Measurements from ENCODE around the gene GPR45. TPM values are rescaled to one million over a fixed set of nuclear protein-coding genes. Genes with fewer than 3 reads are reported as not detected.
A peak's percentile ranks its signal among the peaks of the same experiment; 100 is the strongest.

GPR45 gene
- total RNA-seq, 1 experiment from 2014 or later, result not detected

DNA sequence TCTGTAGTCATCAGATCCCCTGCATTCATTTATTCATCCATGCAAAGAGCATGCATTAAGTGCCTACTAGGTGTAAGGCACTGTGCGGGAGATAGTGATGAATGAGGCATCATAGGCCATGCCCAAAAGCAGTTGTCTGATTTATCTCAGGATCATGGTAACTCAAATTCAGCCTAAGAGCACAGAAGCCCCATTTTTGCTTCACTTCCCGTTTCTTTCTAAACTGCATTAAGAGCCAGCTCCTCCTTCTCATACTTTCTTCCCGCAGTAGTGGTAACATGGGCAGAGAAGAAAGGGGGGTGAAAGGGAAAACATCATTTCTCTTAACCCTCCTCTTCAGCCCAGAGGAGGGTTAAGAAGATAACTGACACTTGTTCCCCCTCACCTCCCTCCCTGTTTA lies 2.9 kb downstream of the GPR45 start (continued):
- TF ChIP-seq SMAD3 (CRISPR knock-in tag; IDR thresholded peaks at IDR 0.05; ENCODE audit: borderline replicate concordance) (no peak), HMGA2 (CRISPR knock-in tag; IDR thresholded peaks at IDR 0.05) (no peak), ZNF121 (CRISPR knock-in tag; IDR thresholded peaks at IDR 0.05) (no peak), GABPB1 (CRISPR knock-in tag; IDR thresholded peaks at IDR 0.05) (no peak), RORB (CRISPR knock-in tag; IDR thresholded peaks at IDR 0.05) (no peak), SMAD4 (CRISPR knock-in tag; IDR thresholded peaks at IDR 0.05) (no peak)
- TF ChIP-seq, protein P1, sequence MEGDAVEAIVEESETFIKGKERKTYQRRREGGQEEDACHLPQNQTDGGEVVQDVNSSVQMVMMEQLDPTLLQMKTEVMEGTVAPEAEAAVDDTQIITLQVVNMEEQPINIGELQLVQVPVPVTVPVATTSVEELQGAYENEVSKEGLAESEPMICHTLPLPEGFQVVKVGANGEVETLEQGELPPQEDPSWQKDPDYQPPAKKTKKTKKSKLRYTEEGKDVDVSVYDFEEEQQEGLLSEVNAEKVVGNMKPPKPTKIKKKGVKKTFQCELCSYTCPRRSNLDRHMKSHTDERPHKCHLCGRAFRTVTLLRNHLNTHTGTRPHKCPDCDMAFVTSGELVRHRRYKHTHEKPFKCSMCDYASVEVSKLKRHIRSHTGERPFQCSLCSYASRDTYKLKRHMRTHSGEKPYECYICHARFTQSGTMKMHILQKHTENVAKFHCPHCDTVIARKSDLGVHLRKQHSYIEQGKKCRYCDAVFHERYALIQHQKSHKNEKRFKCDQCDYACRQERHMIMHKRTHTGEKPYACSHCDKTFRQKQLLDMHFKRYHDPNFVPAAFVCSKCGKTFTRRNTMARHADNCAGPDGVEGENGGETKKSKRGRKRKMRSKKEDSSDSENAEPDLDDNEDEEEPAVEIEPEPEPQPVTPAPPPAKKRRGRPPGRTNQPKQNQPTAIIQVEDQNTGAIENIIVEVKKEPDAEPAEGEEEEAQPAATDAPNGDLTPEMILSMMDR (IDR thresholded peaks at IDR 0.05), result no peak
- TF ChIP-seq, protein P2, sequence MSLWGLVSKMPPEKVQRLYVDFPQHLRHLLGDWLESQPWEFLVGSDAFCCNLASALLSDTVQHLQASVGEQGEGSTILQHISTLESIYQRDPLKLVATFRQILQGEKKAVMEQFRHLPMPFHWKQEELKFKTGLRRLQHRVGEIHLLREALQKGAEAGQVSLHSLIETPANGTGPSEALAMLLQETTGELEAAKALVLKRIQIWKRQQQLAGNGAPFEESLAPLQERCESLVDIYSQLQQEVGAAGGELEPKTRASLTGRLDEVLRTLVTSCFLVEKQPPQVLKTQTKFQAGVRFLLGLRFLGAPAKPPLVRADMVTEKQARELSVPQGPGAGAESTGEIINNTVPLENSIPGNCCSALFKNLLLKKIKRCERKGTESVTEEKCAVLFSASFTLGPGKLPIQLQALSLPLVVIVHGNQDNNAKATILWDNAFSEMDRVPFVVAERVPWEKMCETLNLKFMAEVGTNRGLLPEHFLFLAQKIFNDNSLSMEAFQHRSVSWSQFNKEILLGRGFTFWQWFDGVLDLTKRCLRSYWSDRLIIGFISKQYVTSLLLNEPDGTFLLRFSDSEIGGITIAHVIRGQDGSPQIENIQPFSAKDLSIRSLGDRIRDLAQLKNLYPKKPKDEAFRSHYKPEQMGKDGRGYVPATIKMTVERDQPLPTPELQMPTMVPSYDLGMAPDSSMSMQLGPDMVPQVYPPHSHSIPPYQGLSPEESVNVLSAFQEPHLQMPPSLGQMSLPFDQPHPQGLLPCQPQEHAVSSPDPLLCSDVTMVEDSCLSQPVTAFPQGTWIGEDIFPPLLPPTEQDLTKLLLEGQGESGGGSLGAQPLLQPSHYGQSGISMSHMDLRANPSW (CRISPR knock-in tag; conservative IDR thresholded peaks at IDR 0.05; ENCODE audit: low read depth), result no peak
- TF ChIP-seq, protein P3, sequence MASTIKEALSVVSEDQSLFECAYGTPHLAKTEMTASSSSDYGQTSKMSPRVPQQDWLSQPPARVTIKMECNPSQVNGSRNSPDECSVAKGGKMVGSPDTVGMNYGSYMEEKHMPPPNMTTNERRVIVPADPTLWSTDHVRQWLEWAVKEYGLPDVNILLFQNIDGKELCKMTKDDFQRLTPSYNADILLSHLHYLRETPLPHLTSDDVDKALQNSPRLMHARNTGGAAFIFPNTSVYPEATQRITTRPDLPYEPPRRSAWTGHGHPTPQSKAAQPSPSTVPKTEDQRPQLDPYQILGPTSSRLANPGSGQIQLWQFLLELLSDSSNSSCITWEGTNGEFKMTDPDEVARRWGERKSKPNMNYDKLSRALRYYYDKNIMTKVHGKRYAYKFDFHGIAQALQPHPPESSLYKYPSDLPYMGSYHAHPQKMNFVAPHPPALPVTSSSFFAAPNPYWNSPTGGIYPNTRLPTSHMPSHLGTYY (CRISPR knock-in tag; IDR thresholded peaks at IDR 0.05), result no peak
- TF ChIP-seq, protein P4, sequence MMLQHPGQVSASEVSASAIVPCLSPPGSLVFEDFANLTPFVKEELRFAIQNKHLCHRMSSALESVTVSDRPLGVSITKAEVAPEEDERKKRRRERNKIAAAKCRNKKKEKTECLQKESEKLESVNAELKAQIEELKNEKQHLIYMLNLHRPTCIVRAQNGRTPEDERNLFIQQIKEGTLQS (CRISPR knock-in tag; conservative IDR thresholded peaks at IDR 0.05), result no peak

DNA sequence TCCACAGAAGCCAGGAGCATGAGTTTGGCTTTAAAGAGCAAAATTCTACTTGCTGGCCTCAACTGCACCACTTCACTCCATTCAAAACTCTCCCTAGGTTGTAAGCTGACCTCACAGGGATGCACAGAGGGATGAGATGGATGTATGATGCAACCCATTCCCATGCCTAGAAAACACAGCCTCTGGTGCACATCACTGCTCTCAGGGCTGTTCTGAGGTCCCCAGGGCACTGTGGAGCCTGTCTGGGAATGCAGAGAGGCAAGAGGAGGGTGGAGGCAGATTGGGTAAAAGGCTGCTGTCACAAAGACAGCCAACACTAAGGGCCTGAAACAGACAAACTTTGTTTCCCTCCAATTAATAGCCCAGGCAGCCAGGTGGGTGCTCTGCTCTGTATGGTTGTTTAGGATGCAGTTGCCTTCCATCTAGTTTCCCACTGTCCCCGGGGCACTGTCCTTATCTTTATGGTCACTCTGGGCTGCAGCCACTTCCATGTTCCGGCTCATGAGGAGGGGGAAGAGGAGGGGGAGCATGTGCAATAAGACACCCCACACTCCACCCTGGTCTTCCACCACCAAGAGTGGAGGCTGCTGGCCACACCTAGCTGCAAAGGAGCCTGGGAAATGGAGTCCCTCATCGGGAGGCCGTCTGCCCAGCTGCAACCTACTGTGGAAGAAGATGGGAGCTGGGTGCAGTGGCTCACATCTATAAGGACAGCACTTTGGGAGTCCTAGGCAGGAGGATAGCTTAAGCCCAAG lies 7.0 kb downstream of the GPR45 start:
- ChIA-PET CTCF (interaction anchor here (0.7 to 1.0 kb wide), 3 partner anchors 13 to 104 kb away, joined by 3 to 4 read pairs (median 3); no protein-coding TSS in a partner anchor), POLR2A (no interaction called here)
- no peak for TF ChIP-seq NR3C1 (CRISPR knock-in tag; conservative IDR thresholded peaks at IDR 0.05; ENCODE audit: low read depth)
- TF ChIP-seq IRF2 (CRISPR knock-in tag; IDR thresholded peaks at IDR 0.05; ENCODE audit: borderline replicate concordance, low read depth), result no peak
- no peak for TF ChIP-seq NFATC4 (CRISPR knock-in tag; IDR thresholded peaks at IDR 0.05)
- no peak for TF ChIP-seq FOXJ3 (CRISPR knock-in tag; IDR thresholded peaks at IDR 0.05; ENCODE audit: borderline replicate concordance)
- TF ChIP-seq, protein P5, sequence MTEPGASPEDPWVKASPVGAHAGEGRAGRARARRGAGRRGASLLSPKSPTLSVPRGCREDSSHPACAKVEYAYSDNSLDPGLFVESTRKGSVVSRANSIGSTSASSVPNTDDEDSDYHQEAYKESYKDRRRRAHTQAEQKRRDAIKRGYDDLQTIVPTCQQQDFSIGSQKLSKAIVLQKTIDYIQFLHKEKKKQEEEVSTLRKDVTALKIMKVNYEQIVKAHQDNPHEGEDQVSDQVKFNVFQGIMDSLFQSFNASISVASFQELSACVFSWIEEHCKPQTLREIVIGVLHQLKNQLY (CRISPR knock-in tag; IDR thresholded peaks at IDR 0.05), result no peak
- no peak for TF ChIP-seq RELA (CRISPR knock-in tag; IDR thresholded peaks at IDR 0.05; ENCODE audit: borderline replicate concordance)
- TF ChIP-seq, protein P6, sequence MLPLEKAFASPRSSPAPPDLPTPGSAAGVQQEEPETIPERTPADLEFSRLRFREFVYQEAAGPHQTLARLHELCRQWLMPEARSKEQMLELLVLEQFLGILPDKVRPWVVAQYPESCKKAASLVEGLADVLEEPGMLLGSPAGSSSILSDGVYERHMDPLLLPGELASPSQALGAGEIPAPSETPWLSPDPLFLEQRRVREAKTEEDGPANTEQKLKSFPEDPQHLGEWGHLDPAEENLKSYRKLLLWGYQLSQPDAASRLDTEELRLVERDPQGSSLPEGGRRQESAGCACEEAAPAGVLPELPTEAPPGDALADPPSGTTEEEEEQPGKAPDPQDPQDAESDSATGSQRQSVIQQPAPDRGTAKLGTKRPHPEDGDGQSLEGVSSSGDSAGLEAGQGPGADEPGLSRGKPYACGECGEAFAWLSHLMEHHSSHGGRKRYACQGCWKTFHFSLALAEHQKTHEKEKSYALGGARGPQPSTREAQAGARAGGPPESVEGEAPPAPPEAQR (CRISPR knock-in tag; IDR thresholded peaks at IDR 0.05), result no peak
- no peak for TF ChIP-seq SMAD3 (CRISPR knock-in tag; IDR thresholded peaks at IDR 0.05; ENCODE audit: borderline replicate concordance)
- TF ChIP-seq TEAD4 (CRISPR knock-in tag; IDR thresholded peaks at IDR 0.05), result no peak
- TF ChIP-seq SMAD4 (CRISPR knock-in tag; IDR thresholded peaks at IDR 0.05), result no peak
- no peak for TF ChIP-seq ZNF671 (CRISPR knock-in tag; IDR thresholded peaks at IDR 0.05)
- TF ChIP-seq, protein P7, sequence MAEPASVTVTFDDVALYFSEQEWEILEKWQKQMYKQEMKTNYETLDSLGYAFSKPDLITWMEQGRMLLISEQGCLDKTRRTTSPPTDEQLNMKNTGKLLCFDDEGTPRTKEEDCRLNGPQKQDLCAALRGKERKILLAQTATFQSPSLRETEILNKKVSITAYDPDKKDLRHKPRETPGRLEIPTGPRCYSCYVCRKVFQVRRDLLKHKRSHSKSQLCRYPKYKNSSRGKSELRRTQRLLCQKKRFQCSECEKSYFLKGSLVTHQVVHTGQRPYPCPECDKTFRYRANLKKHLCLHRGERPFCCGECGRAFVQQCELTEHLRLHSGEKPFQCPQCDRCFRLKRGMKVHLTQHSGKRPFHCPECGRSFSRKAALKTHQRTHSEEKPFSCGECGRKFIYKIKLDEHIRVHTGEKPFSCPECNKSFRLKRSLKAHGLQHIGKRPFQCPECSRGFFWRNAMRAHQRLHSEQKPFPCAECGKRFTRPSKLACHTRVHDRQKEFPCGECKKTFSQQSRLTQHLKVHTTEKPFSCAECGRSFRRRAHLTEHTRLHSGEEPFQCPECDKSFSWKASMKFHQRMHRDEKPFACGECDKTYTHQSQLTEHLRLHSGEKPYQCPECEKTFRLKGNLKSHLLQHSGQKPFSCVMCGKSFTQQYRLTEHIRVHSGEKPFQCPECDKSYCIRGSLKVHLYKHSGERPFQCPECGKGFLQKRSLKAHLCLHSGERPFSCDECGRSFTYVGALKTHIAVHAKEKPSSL (CRISPR knock-in tag; conservative IDR thresholded peaks at IDR 0.05), result no peak
- no peak for TF ChIP-seq MYBL2 (CRISPR knock-in tag; IDR thresholded peaks at IDR 0.05)
- TF ChIP-seq ZNF121 (CRISPR knock-in tag; IDR thresholded peaks at IDR 0.05), result no peak
- TF ChIP-seq, protein P8, sequence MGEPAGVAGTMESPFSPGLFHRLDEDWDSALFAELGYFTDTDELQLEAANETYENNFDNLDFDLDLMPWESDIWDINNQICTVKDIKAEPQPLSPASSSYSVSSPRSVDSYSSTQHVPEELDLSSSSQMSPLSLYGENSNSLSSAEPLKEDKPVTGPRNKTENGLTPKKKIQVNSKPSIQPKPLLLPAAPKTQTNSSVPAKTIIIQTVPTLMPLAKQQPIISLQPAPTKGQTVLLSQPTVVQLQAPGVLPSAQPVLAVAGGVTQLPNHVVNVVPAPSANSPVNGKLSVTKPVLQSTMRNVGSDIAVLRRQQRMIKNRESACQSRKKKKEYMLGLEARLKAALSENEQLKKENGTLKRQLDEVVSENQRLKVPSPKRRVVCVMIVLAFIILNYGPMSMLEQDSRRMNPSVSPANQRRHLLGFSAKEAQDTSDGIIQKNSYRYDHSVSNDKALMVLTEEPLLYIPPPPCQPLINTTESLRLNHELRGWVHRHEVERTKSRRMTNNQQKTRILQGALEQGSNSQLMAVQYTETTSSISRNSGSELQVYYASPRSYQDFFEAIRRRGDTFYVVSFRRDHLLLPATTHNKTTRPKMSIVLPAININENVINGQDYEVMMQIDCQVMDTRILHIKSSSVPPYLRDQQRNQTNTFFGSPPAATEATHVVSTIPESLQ (CRISPR knock-in tag; IDR thresholded peaks at IDR 0.05), result no peak
- H3K27me3 Mint-ChIP-seq (ENCODE audit: low read depth), result no peaks in the 10 kb centered on the region
- ATAC-seq, result peak; percentile 53
- DNase-seq (ENCODE audit: low spot score), result peak; percentile 34
- H3K36me3 Mint-ChIP-seq, result peaks cover 8% of the 10 kb centered on the region
- no peak overlapping the region for H3K4me3 Mint-ChIP-seq
- no peak overlapping the region for H3K27ac Mint-ChIP-seq
- H3K4me1 Mint-ChIP-seq, result peaks cover 3% of the 10 kb centered on the region
- peaks cover 15% of the 10 kb centered on the region for H3K9me3 Mint-ChIP-seq
